ENCODE data around the gene GUCY1A1.

Gene GUCY1A1

DNA sequence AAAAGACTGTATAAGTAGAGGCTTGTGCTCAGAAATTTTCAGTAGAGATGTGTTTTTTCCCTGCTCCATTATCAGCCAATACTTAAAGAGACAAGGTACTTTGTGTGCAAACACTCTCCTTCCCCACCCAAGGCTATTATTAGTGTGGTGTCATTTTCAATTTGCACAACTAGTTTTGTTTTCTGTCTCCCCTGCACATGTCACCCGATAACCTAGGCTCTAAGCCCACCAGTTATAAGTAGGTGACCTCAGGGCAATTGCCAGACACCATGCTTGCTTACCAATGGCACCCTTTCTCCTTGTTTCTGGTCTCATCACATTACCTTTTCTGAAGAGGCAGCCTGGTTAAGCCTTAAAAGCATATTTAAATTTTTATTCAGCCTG, 8.0 kb upstream of the GUCY1A1 start:
- DNase-seq (ENCODE audit: low read depth in 2 of 2), result no peak

DNA sequence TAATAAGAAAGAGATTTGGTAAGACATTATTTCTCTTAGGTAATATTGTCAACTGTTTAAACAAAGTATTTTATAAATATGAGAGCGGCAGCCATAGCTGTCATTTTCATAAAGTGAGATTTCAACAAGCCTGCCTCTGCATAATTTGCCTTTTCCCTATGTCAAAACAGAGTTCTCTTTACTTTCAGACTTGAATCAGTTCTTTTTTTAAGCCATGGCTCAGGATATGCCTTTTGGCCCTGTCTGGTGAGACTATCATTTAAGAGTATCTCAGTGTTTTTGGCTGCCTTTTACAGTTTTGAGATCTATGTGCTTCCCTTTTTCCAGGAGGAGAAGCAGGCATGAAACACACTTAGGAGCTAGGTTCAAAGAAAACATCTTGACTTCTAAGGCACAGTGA, 7.5 kb upstream of the GUCY1A1 start:
- no peak for DNase-seq (ENCODE audit: low read depth in 2 of 2)

DNA sequence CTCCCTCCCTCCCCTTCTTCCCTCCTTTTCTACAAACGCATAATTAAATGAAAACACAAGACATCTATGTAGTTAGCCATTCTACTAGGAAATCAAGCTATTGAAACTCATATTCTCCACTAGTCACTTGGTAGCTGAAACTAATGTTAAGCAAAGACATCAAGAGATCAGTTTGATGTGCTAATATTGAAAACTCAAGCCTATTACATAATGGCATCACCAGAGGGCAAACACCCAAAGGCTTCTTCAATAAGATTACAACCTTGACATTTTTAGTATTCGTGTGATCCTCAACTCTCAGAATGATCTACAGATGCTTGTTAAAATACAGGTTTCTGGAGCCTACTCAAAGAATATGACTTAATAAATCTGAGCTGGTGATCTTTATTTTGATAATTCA, 6.2 kb upstream of the GUCY1A1 start:
- no peak for DNase-seq (ENCODE audit: low read depth in 2 of 2)

DNA sequence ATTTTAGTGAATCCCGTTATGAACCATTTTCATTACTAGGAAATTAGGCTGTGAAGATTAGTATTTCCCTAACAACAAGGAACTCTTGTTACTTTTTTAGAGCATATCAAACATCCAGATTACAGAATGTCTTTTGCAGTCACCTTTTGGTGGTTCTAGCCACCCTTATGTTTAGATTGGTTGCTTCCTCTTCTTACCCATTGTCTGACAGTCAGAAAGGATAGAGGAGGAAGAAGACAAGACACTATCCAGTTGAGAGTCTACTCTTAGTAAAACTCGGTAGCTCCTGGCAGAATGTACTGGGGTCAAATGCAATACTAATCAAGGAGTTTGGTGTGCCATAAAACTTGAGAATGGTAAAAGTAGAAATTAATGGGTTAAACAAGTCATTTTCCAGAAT, 1.6 kb upstream of the GUCY1A1 start:
- DNase-seq (ENCODE audit: low read depth in 2 of 2), result no peak

DNA sequence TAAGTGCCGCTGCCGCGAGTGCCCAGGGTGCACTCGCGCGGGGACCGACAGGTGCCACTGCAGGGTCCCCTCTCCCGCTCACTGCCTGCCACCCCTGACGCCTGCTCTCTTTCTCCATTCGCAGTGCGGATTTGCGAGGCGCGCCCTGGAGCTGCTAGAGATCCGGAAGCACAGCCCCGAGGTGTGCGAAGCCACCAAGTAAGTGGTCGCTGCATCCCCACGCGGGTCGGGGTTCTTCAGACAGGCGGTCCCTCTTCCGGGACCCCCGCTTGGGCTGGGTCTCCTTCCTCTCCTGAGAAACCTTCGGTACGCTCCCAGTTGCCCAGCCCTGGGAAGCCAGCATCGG, 547 bp downstream of the GUCY1A1 start:
- DNase-seq (ENCODE audit: low read depth in 2 of 2), result no peak

DNA sequence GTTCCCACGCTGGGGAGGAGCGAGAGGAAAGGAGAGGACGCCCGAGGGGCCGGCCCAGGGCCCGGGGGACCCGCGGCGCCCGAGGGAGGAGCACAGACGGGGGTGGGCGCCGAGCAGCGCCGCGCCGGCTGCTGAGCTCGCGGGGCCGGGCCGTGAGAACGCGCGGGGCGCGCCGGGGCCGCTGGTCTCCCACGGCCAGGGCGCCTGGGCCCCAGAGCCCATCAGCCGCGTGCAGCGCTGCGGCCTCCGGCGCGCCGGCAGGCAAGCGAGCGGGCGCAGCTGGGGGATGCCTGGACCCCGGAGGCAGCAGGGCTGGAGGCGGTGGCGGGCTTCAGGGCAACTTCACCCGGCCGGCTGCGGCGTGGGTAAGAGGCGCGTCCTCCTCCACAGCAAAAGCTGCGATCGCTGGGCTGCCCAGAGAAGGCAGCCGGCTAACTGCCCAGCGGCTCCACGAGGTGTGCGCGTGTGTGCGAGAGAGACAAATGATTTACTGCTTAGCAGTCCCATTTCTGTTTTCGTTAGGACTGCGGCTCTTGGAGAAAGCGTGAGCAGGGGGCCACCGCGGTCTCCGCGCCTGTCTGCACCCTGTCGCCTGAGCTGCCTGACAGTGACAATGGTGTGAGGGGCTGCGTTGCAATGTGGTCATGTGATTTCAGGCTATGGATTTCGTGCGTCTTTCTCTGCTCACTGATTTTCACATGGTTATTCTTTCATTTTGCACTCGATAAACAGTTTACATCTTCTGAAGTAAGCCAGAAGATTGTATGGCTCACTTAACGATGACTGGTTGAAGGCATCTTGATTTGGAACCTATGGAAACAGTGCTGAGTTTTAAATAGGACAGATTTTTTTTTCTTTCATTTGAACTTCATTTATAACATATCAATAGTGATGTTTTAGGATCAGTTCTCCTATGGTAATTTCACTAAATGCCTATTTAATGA, 1.2 kb downstream of the GUCY1A1 start:
- no peak for DNase-seq (ENCODE audit: low read depth in 2 of 2)

DNA sequence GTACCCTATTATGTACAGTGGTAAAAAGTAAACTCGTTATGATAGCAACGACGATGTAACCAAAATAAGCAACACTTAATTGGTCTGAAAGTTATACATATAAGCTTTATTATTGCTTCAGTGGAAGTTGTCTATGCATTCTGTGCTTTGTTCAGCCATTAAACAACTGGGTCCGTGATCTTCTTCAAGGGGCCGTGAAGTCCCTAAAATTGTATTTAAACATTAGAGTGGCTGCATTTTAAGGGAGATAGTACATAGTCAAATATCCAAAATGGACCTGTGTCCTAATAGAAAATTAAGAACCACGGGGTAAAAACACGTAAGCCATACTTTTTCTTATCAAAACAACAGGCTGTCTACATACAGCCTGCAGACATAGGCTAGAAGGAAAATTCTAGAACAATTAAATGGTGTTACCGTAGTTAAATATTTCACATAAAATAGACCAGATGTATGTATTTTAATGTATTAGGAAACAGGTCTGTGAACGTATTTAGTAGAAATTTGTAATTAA, 2.1 kb downstream of the GUCY1A1 start:
- no peak for DNase-seq (ENCODE audit: low read depth in 2 of 2)

DNA sequence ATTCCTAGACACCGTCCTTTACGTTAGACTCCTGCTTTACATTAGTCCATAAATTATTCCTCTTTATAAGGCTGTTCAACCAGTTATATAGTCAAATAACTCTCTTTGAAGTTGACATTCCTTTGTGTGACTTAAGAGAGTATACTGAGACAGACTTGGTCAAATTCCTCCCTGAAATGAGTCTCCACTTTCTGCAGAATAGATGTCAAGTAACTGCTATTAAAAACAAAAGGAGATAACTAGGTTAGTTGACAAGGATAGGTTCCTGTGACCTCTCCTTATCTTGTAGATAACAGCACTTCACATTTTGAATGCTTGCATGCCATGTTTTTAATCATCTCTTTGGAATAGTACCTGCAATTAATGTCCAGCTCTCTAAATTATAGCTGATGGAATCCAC, 5.7 kb downstream of the GUCY1A1 start:
- DNase-seq (ENCODE audit: low read depth in 2 of 2), result no peak

DNA sequence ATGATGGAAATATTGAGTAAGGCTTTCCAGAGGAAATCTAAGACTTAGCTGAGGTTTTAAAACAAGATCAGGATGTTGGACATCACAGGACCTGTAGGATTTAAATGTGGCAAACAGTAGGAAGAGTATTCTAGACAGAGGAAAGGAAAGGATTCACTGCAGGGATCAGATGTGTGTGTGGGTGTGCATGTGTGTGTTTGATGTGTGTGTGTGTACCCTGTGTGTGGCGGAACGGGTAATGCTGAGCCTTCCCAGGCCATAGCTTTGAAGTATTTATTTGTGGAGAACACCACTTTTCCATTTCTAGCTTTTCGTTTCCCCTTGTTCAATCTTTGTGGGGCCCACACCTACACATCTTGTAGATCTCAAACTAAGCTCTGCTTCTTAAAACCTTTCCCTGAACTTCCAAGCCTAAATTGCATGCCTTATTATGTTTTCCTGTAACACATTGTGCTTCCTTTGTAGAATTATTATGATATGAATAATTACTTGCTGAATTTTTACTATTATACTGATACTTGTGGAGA, 6.9 kb downstream of the GUCY1A1 start:
- no peak for DNase-seq (ENCODE audit: low read depth in 2 of 2)

DNA sequence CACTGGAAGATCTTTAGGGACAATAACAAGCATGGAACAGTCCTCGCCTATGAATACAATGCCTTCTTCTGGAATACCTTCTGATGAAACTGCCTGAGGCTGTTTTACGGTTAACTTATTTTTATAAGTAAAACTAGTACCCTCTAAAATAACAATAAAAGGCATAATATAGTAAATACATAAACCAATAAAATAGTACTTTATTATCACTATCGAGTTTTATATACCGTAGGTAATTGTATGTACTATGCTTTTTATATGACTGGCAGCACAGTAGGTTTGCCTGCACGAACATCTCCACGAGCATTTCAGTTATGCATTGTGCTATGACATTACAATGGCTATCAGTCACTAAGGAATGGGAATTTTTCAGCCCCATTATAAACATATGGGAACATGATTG, 8.0 kb downstream of the GUCY1A1 start:
- DNase-seq (ENCODE audit: low read depth in 2 of 2), result no peak

DNA sequence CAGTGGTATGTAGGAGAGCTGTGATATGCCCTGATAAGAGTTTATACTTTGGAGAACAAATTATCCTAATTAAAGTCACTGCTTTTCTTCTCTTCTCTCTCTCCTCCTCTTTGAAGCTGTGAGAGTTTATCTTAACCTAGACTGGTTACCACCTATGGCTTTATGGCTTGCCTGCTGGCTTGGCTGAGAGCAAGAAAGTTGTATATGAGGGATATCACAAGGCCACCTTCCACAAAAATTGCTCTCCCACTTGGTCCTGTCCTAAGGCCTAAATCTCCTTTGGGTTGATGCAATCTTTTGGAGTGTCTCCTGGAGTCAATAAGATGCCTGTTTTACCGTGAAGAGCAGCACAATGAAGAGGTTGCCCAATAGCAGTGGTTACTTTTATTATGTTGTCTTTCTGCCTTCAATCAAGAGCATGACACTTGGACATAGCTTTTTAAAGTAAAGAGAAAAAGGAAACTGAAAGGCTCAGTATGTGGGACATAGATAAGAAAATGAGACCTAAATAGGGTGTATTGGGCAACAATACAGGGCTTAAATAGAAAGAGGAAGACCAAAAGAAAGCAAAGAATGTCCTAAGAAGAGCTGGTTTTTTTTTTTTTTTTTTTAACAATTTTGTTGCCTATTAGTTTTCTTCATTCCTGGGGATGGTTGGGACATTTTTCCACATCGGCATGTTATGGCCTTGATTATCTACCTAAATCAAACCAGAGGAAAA, 9.2 kb downstream of the GUCY1A1 start:
- DNase-seq (ENCODE audit: low read depth in 2 of 2), result no peak

DNA sequence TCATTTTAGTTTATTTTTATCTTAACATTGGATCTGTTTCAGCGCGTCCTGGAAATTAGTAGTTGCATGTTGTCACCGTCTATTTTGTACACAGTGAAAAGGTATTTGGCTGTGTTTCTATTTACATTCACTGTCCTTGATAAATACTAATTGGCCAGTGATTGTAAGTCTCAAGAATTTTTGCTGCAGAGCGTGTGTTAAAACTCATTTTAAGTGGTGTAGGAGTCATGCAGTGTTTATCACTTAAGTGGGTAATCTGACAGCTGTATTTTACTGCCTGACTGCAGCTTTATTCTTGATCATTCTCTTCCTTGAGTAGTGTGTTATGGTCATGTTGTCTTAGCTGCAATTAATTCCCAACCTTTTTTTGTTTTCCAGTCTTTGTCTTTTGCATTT, 9.8 kb downstream of the GUCY1A1 start:
- no peak for DNase-seq (ENCODE audit: low read depth in 2 of 2)

DNA sequence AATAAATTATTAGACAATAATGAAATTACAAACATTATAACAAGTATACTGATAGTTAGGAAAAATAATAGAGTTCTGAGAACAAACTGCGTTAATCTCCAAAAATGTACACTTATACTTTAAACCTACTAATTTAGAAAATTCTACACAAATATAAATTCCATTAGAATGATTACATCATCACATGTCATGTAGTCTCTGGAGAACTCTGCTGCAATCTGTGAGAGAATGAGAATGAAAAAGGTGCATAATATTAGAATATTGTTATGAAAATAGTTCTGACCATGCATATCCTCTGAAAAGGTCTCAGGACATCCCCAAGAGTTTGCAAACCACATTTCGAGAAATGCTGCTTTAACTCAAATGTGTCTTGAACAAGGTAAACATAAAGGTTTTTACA, 11.4 kb downstream of the GUCY1A1 start:
- no peak for DNase-seq (ENCODE audit: low read depth in 2 of 2)

DNA sequence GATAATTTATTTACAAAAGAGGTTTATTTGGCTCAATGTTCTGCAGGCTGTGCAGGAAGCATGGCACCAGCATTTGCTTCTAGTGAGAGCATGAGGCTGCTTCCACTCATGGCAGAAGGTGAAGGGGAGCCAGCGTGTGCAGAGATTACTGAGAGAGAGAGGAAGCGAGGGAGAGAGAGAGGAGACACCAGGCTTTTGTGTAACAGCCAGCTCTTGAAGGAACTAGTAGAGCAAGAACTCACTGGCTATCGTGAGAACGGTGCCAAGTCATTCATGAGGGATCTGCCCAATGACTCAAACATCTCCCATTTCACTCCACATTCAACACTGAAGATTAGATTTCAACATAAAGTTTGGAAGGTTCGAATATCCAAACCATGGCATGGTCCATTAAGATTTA, 12.7 kb downstream of the GUCY1A1 start:
- DNase-seq (ENCODE audit: low read depth in 2 of 2), result no peak

DNA sequence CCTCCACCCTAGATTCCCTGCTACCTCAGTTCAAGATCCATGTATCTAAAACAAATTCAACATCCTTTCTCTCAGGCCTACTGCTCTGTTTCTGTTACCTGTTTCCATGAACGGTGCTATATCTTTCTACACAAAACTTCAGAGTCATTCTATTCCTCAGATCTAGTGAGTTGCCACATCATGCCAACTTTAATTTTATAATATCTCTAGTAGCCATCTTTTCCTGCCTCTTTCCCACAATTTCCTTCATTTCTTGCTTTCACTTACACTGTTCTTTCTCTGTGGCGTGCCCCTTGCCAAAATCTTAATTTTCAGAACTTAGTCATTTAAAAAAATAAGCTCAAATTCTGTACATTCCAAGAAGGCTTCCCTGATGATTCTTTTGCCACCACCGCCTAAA, 15.2 kb downstream of the GUCY1A1 start:
- DNase-seq (ENCODE audit: low read depth in 2 of 2), result no peak

DNA sequence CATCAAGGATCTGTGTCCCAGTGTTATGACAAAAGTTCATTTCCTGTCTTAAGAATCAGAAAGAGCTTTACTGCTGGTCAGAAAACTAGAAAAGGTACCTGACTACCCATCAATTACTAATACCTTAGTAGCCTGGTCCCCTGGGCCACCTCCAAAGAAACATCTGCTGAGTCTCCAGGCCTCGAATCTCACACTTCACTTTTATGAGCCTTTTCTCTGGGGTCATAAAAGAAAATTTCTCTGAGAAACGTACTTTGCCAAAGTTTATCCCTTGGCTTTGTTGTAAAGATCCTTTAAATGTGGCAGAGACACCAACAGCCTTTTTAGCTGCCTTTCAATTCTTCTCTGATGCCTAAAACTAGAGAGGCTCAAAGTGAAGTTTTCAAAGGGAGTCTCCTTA, 17.8 kb downstream of the GUCY1A1 start:
- no peak for DNase-seq (ENCODE audit: low read depth in 2 of 2)

DNA sequence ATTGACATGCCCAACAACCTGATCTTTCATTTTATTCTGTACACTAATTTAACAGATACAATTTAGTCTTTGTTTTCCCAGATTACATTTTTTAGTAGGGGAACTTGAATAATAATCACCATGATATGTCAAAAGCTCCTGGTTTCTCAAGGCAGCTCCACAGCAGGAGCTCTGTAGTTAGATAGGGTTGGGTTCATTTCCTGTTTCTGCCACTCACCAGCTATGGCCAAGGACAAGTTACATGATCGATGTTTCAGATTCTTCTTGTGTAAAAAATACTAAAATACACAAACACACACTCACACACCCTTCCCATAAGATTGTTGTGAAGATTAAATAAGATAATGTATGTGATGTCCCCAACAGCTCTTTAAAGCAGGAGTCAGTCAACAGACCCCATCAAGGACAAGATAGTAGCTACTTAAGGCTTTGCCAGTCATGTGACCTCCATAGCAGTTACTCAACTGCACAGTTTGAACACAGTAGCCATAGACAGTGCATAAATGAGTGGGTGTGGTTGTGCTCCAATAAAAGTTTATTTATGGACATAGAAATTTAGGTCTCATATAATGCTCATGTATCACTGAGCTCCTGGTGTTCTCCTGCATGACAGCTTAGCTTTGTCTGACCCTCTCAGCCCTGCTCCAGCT, 18.4 kb downstream of the GUCY1A1 start:
- no peak for DNase-seq (ENCODE audit: low read depth in 2 of 2)

DNA sequence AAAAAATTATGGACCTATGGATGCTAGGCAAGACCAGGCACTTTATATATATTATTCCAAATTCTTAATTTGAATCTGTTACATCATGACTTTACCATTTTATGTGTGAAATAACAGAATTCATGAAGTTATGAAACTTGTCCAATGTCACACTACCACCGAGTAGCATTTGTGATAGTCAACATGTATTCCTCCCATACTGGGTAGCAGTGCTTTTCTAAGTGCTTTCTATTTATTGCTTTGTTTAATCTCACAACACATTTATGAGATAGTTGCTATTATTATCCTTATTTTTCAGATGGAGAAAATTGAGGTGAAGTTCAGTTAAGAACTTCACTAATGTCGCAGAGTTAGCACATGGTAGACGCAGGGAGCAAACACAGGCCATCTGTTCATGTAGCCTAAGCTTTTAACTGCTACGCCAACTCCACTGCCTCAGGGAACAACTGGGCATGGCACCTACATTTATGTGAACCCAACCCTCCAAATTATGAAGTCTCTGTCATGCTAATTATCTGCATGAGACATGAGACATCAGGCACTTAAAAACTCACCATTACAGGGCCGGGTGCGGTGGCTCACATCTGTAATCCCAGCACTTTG, 20.8 kb downstream of the GUCY1A1 start:
- DNase-seq (ENCODE audit: low read depth in 2 of 2), result no peak

DNA sequence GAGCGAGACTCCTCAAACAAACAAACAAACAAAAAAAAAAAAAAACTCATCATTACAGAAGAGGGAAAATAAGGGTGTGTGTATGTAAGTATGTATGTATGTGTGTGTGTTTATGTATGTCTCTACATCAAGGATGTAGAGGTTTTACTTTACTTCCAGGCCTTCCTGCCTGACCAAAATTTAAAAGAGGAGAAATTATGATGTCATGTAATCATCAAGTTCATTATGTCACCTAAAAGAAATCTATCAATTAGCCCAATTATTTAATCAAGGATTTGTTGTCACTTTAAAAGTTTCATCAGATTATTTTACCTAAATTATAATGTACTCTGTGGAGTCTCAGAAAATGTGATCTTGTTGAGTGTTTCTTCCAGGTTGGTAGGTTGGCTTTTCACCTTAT, 21.6 kb downstream of the GUCY1A1 start:
- no peak for DNase-seq (ENCODE audit: low read depth in 2 of 2)

DNA sequence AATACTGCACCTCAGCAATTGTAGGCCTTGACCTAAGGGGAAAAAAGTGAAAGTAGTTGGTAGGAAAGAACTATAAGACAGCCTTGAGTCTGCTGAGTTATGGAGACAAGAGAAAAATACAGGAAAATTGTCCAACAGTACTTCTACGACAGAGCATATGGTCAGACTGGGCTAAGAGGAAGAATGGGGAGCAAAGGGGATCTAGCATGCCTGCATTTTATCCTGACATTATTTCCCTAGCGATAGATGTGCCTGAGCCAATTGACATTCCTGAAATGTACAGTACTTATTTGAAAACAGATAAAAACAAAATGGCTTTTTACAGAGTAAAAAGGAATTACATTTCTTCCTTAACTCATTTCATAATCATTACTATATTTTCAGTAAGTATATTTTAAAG, 22.2 kb downstream of the GUCY1A1 start:
- DNase-seq (ENCODE audit: low read depth in 2 of 2), result no peak

DNA sequence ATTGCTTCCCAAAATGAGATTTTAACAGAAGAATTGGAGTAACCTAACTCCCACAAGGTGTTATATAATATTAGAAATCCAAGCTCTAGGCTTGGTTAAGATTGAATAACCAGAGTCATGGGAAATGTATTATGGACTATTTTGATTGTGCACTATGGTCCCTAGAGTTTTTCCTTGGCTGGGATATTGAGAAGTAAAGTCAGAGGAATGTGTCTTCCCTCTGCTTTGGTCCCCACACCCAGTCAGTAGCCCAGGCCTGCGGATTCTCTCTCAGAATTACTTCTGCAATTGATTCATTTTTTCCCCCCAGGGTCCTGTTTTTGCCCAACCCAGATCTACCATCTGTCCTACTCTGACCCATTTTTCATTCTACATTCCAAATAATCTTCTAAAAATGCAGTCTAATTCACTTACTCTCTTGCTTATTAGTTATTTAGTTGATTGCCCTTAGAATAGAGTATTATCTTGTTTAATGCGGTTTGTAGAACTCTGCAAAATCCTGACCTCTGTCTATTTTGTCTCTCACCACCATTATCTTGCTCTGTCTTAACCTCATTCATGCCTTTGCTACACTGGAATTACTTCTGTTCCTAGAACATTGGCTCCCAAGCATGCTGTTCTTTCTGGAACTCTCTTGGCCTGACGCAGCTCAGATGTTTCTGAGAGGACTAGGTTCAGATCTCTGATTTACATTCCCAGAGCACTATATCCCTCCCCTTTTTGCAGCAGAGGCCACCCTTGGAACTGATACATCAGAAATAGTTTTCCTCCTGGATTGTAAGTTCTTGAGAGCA, 23.6 kb downstream of the GUCY1A1 start:
- DNase-seq (ENCODE audit: low read depth in 2 of 2), result no peak

All from stimulated activated CD8-positive, alpha-beta memory T cell treated with anti-CD3 and anti-CD28 coated beads, Interleukin-7, amount 100 ng/mL, for 1 hour (primary cell).